Activated gamma-delta T cell treated with Interleukin-2 at 50 U/mL for 16 hours (primary cell): ENCODE measurements around the gene MPP3.

ENCODE experiments used
- DNase-seq: peaks from one replicate; pipeline ENCODE4 v3.0.0-alpha.2; 2020

Gene MPP3

GRCh38 chr17:43769859-43770258 lies 63.1 kb downstream of the MPP3 start:
- no peak for DNase-seq

- DNase-seq, result no peak
Measured at GRCh38 chr17:43769426-43769825, 63.5 kb downstream of the MPP3 start.

GRCh38 chr17:43768943-43769342 lies 64.0 kb downstream of the MPP3 start:
- DNase-seq, result no peak

DNA sequence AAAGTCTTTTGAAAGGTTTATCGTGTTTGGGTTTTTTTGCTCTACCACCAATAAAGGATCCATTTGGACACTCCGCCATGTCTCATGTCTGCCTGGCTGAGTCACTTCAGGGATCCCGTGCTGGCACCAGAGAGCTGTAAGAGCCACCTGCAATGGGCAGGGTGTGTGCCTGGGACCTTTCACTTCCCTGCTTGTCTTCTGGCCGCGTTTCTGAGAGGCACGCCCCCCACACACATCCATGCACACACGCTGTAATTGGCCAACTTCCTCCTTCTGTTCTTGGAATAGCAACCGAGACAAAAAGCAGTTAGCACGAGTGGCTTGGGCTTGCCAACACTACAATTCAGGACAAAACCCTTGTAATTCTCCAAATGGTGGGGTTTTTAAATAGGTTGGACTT lies 64.6 kb downstream of the MPP3 start:
- no peak for DNase-seq

DNA sequence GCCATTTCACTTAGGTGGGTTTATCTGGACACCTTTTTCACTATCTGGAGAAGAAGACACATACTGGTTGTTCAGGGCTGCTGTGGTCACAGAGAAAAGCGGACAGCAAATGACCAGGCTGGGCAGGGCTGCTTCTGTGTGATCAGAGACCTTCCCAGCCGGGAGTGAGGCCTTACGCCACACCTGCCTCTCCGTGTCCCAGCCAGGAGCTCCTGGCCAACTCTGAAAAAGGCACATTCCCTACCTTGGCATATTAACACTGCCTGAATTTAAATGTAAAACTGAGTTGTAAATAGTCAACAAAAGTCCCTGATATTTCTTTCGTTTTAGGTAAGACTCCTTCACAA lies 65.3 kb downstream of the MPP3 start:
- no peak for DNase-seq

GRCh38 chr17:43767053-43767712 lies 65.8 kb downstream of the MPP3 start:
- DNase-seq, result no peak

- peak; percentile 53 for DNase-seq
Measured at GRCh38 chr17:43766413-43767052, 66.4 kb downstream of the MPP3 start.

GRCh38 chr17:43760254-43760852 lies 72.6 kb downstream of the MPP3 start:
- peak; percentile 88 for DNase-seq

DNA sequence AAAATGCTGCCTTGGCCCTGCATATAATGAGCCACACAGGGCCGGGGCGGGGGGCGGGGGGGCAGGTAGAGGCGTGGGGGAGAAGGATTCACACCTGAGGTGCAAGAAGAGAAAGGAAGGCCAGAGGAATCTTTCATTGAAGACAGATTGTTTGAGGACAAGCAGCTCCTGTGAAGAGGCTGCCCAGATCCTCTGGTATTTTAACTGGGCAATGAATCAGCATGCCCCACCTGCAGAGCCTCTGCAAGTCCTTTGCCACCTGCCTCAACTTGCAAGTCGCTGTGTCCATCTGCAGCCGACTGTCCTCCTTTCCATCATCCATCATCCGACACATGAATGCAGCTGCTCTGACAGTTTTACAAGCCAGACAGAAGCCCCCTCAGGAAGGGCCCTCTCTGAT lies 73.1 kb downstream of the MPP3 start:
- no peak for DNase-seq

- no peak for DNase-seq
Measured at GRCh38 chr17:43758497-43759174, 74.3 kb downstream of the MPP3 start, which contains the start of gene SOST. Gene SOST, minus strand, starts transcription at chr17:43758791. Its CDS starts 50 bp downstream, at chr17:43758741.

- no peak for DNase-seq
Measured at GRCh38 chr17:43758086-43758485, 74.9 kb downstream of the MPP3 start.

DNA sequence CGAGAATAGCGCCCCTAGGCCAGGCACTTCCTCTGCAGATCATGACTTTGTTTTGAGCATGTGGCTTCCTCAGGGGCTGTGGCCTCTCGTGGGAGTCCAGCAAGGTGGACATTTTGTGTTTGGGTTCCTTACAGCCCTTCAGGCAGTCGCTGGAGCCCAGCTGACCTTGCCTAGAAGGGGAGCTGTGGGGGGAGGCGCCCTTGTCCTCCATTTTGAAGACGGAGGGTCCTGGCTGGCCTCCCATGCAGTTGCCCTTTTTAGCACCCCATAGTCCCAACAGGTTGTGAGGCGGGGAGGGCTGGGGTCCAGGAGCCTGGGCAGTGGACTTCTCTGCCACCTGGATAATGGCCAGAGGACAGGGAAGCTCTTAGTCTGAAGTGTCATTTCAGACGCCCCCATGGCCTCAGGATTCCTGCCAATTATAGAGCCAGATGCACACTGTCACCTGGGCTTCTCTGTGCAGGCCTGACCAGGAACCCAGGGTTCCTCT lies 75.7 kb downstream of the MPP3 start:
- DNase-seq, result no peak

DNA sequence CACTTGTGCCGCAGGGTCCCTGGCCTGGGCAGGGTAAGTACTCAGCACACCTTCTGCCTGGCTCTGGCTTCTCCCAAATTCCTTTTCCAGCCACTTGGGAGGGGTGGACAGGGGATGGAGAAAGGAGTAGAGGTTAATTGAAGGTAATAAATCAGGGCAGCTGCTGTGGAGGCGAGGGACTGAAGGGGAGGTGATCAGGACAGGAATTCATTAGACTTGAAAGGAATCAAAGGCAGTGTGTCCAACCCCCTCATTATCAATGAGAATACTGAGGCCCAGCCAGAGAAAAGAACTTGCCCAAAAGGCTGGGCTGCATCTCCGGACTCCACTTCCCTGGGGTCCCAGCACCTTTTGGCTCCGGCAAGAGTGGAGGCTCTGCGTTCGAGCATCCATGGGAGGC lies 76.7 kb downstream of the MPP3 start:
- DNase-seq, result no peak

- no peak for DNase-seq
Measured at GRCh38 chr17:43755389-43755875, 77.5 kb downstream of the MPP3 start.

- no peak for DNase-seq
Measured at GRCh38 chr17:43754947-43755346, 78.0 kb downstream of the MPP3 start.

DNA sequence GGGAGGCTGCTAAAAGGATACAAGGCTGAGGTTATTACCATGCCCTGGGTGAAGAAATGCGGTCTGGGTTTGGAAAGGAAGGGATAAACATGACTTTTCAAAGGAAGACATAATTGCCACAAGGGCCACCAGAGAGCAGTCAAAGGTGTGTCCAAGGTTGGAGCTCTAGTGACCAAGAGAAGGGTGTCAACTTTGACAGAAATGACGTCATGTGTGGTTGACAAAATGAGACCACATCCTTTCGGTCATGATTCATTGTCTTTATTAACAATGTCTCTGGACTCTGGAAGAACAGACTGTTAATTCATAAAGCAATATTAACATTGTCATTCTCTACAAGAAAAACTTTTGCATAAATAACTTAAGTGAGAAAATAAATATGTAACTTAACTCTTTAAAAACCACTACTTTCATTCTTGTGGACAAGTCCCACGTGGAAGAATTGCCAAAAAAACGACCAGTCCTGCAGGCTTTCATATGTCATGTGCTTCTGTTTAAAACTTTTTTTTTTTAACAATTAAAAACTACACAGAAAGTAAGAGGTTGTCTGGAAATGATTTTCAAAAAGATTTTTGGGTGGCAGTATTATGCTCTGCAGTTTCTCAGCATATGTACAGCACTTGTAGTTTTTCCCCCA lies 79.3 kb downstream of the MPP3 start:
- no peak for DNase-seq
